ENCODE data around the gene MYO1B. TPM values are rescaled to one million over a fixed set of nuclear protein-coding genes. Genes with fewer than 3 reads are reported as not detected.

Gene MYO1B
- total RNA-seq, 1 experiment from 2014 or later = 43.6 TPM

DNA sequence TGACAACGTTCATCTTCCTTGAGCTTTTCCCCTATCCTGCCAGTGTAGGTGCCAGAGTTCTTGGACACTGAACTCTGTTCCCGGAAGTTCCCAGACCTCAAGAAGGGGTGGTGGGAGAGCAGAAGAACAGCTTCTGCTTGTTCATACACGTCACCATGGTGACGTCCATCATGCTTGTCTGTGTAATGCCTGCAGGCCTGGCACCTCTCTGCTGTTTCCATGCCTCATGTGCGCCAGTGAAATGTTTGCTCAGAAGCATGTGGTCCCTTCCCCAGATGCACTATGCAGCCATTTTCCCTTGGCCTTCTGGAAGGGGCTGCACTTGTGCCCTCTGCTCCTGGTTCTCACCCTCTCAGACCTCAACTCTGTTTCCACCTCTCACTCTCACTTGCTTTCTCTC lies 221.9 kb downstream of the MYO1B start:
- H3K36me3 Mint-ChIP-seq = no peaks in the 10 kb centered on the region
- H3K4me3 Mint-ChIP-seq = no peak overlapping the region
- peaks cover 5% of the 10 kb centered on the region for H3K4me1 Mint-ChIP-seq
- CTCF ChIA-PET = no interaction called here
- POLR2A ChIA-PET = no interaction called here
- no peaks in the 10 kb centered on the region for H3K9me3 Mint-ChIP-seq
- no peak overlapping the region for H3K27ac Mint-ChIP-seq
- TF ChIP-seq ZNF263 (CRISPR knock-in tag; IDR thresholded peaks at IDR 0.05; ENCODE audit: low read depth) (no peak), FOXJ3 (CRISPR knock-in tag; IDR thresholded peaks at IDR 0.05; ENCODE audit: borderline replicate concordance) (no peak), ELF4 (CRISPR knock-in tag; IDR thresholded peaks at IDR 0.05; ENCODE audit: low read depth) (no peak)
- TF ChIP-seq, protein P1, sequence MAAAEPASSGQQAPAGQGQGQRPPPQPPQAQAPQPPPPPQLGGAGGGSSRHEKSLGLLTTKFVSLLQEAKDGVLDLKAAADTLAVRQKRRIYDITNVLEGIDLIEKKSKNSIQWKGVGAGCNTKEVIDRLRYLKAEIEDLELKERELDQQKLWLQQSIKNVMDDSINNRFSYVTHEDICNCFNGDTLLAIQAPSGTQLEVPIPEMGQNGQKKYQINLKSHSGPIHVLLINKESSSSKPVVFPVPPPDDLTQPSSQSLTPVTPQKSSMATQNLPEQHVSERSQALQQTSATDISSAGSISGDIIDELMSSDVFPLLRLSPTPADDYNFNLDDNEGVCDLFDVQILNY (CRISPR knock-in tag; IDR thresholded peaks at IDR 0.05) = no peak
- no peak for DNase-seq (ENCODE audit: low spot score)
- no peak for ATAC-seq
- H3K27me3 Mint-ChIP-seq (ENCODE audit: low read depth) = no peaks in the 10 kb centered on the region

DNA sequence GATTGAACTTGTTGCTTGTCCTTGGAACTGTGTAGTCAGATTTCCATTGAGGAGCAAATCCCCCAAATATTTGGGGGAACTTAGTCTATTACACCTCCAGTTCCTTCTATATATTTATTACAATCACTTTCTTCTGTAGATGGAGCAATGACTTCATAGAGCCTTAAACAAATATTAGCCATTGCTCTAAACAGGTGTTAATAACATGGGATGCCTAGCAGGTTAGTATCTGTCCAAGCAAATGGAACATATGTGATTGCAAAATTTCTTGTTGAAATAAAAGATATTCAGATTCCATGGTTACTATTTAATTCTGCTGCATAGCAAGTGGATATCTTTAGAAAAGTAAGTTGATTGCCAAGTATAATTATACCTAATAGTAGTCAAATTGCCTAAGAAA lies 225.1 kb downstream of the MYO1B start:
- no peaks in the 10 kb centered on the region for H3K36me3 Mint-ChIP-seq
- TF ChIP-seq NFYB (CRISPR knock-in tag; conservative IDR thresholded peaks at IDR 0.05; ENCODE audit: low read depth) (no peak), FOXJ3 (CRISPR knock-in tag; IDR thresholded peaks at IDR 0.05; ENCODE audit: borderline replicate concordance) (no peak), FOXP1 (CRISPR knock-in tag; IDR thresholded peaks at IDR 0.05; ENCODE audit: borderline replicate concordance) (no peak), PRRX2 (CRISPR knock-in tag; IDR thresholded peaks at IDR 0.05) (no peak), CREB1 (CRISPR knock-in tag; IDR thresholded peaks at IDR 0.05) (no peak), SMAD4 (CRISPR knock-in tag; IDR thresholded peaks at IDR 0.05) (no peak), ZNF671 (CRISPR knock-in tag; IDR thresholded peaks at IDR 0.05) (no peak)
- TF ChIP-seq, protein P1 (CRISPR knock-in tag; IDR thresholded peaks at IDR 0.05) = no peak
- TF ChIP-seq, protein P2, sequence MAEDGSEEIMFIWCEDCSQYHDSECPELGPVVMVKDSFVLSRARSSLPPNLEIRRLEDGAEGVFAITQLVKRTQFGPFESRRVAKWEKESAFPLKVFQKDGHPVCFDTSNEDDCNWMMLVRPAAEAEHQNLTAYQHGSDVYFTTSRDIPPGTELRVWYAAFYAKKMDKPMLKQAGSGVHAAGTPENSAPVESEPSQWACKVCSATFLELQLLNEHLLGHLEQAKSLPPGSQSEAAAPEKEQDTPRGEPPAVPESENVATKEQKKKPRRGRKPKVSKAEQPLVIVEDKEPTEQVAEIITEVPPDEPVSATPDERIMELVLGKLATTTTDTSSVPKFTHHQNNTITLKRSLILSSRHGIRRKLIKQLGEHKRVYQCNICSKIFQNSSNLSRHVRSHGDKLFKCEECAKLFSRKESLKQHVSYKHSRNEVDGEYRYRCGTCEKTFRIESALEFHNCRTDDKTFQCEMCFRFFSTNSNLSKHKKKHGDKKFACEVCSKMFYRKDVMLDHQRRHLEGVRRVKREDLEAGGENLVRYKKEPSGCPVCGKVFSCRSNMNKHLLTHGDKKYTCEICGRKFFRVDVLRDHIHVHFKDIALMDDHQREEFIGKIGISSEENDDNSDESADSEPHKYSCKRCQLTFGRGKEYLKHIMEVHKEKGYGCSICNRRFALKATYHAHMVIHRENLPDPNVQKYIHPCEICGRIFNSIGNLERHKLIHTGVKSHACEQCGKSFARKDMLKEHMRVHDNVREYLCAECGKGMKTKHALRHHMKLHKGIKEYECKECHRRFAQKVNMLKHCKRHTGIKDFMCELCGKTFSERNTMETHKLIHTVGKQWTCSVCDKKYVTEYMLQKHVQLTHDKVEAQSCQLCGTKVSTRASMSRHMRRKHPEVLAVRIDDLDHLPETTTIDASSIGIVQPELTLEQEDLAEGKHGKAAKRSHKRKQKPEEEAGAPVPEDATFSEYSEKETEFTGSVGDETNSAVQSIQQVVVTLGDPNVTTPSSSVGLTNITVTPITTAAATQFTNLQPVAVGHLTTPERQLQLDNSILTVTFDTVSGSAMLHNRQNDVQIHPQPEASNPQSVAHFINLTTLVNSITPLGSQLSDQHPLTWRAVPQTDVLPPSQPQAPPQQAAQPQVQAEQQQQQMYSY (CRISPR knock-in tag; IDR thresholded peaks at IDR 0.05) = no peak
- TF ChIP-seq, protein P3, sequence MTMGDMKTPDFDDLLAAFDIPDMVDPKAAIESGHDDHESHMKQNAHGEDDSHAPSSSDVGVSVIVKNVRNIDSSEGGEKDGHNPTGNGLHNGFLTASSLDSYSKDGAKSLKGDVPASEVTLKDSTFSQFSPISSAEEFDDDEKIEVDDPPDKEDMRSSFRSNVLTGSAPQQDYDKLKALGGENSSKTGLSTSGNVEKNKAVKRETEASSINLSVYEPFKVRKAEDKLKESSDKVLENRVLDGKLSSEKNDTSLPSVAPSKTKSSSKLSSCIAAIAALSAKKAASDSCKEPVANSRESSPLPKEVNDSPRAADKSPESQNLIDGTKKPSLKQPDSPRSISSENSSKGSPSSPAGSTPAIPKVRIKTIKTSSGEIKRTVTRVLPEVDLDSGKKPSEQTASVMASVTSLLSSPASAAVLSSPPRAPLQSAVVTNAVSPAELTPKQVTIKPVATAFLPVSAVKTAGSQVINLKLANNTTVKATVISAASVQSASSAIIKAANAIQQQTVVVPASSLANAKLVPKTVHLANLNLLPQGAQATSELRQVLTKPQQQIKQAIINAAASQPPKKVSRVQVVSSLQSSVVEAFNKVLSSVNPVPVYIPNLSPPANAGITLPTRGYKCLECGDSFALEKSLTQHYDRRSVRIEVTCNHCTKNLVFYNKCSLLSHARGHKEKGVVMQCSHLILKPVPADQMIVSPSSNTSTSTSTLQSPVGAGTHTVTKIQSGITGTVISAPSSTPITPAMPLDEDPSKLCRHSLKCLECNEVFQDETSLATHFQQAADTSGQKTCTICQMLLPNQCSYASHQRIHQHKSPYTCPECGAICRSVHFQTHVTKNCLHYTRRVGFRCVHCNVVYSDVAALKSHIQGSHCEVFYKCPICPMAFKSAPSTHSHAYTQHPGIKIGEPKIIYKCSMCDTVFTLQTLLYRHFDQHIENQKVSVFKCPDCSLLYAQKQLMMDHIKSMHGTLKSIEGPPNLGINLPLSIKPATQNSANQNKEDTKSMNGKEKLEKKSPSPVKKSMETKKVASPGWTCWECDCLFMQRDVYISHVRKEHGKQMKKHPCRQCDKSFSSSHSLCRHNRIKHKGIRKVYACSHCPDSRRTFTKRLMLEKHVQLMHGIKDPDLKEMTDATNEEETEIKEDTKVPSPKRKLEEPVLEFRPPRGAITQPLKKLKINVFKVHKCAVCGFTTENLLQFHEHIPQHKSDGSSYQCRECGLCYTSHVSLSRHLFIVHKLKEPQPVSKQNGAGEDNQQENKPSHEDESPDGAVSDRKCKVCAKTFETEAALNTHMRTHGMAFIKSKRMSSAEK (CRISPR knock-in tag; IDR thresholded peaks at IDR 0.05; ENCODE audit: borderline replicate concordance) = no peak
- TF ChIP-seq, protein P4, sequence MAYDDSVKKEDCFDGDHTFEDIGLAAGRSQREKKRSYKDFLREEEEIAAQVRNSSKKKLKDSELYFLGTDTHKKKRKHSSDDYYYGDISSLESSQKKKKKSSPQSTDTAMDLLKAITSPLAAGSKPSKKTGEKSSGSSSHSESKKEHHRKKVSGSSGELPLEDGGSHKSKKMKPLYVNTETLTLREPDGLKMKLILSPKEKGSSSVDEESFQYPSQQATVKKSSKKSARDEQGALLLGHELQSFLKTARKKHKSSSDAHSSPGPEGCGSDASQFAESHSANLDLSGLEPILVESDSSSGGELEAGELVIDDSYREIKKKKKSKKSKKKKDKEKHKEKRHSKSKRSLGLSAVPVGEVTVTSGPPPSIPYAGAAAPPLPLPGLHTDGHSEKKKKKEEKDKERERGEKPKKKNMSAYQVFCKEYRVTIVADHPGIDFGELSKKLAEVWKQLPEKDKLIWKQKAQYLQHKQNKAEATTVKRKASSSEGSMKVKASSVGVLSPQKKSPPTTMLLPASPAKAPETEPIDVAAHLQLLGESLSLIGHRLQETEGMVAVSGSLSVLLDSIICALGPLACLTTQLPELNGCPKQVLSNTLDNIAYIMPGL (CRISPR knock-in tag; IDR thresholded peaks at IDR 0.05) = no peak
- TF ChIP-seq, protein P5, sequence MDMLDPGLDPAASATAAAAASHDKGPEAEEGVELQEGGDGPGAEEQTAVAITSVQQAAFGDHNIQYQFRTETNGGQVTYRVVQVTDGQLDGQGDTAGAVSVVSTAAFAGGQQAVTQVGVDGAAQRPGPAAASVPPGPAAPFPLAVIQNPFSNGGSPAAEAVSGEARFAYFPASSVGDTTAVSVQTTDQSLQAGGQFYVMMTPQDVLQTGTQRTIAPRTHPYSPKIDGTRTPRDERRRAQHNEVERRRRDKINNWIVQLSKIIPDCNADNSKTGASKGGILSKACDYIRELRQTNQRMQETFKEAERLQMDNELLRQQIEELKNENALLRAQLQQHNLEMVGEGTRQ (CRISPR knock-in tag; IDR thresholded peaks at IDR 0.05) = no peak
- H3K4me3 Mint-ChIP-seq = no peak overlapping the region
- H3K27ac Mint-ChIP-seq = no peak overlapping the region
- CTCF ChIA-PET = no interaction called here
- POLR2A ChIA-PET = no interaction called here
- ATAC-seq (no peak), DNase-seq (ENCODE audit: low spot score) (no peak)
- no peaks in the 10 kb centered on the region for H3K9me3 Mint-ChIP-seq
- no peaks in the 10 kb centered on the region for H3K27me3 Mint-ChIP-seq (ENCODE audit: low read depth)
- H3K4me1 Mint-ChIP-seq = peaks cover 5% of the 10 kb centered on the region
